SK-N-MC (cell line): ENCODE measurements around the gene SOCS2.

Source experiments
- DNase-seq: peaks from one replicate; pipeline ENCODE4 v3.0.0-alpha.2; 2011; ENCODE audit warnings: low read depth, low spot score
- H3K27ac ChIP-seq: fragments of 200-600 bp; sonication (generic); 2 replicates; pipeline ENCODE4 v1.5.1; 2016; ENCODE audit warnings: mixed run types
- H3K36me3 ChIP-seq: fragments of 200-600 bp; sonication (generic); 2 replicates; pipeline ENCODE4 v1.6.1; 2017; ENCODE audit warnings: antibody characterized with exemption, low read length, mixed read lengths; ENCODE audit not compliant: insufficient read depth
- H3K4me3 ChIP-seq: fragments of 200-600 bp; sonication (generic); 2 replicates; pipeline ENCODE4 v1.5.1; 2016
- H3K9ac ChIP-seq: fragments of 200-600 bp; sonication (generic); 2 replicates; pipeline ENCODE4 v1.8.0; 2017; ENCODE audit warnings: mixed run types, mixed read lengths; ENCODE audit not compliant: insufficient read length
- H3K9me3 ChIP-seq: fragments of 200-600 bp; sonication (generic); 2 replicates; pipeline ENCODE4 v1.6.1; 2017; ENCODE audit warnings: low read depth, mild to moderate bottlenecking, antibody characterized with exemption, low read length, moderate library complexity, mixed read lengths
- EZH2 ChIP-seq: fragments of 200-600 bp; sonication (generic); IDR thresholded peaks from one replicate; pipeline ENCODE4 v1.6.1; 2017; ENCODE audit warnings: antibody characterized with exemption
- FOXP2 ChIP-seq: optimal IDR thresholded peaks from 2 replicates; pipeline ENCODE3; 2011; ENCODE audit warnings: mild to moderate bottlenecking, moderate library complexity; ENCODE audit not compliant: insufficient read depth; ENCODE audit errors: extremely low read length, control extremely low read depth
- POLR2AphosphoS5 ChIP-seq: IDR thresholded peaks from 2 replicates; pipeline ENCODE4 v1.6.1; 2012; ENCODE audit warnings: mild to moderate bottlenecking, low read depth, low read length, borderline replicate concordance

Gene SOCS2

GRCh38 chr12:93563807-93564538 is 8.5 kb upstream of the SOCS2 start:
- Histone ChIP-seq H3K9me3 (no peaks in the 10 kb centered on the region), H3K9ac (no peak overlapping the region), H3K27ac (no peak overlapping the region), H3K36me3 (no peaks in the 10 kb centered on the region), H3K4me3 (no peak overlapping the region)
- no peak for DNase-seq
- TF ChIP-seq EZH2 (no peak), FOXP2 (no peak), POLR2AphosphoS5 (no peak)

GRCh38 chr12:93565760-93566159 is 6.7 kb upstream of the SOCS2 start:
- no peak for TF ChIP-seq EZH2
- TF ChIP-seq POLR2AphosphoS5: no peak
- no peak for TF ChIP-seq FOXP2
- H3K9me3 ChIP-seq: no peaks in the 10 kb centered on the region

GRCh38 chr12:93567174-93567573 is 5.3 kb upstream of the SOCS2 start:
- Histone ChIP-seq H3K9me3 (no peaks in the 10 kb centered on the region), H3K9ac (no peak overlapping the region), H3K4me3 (no peak overlapping the region), H3K36me3 (no peaks in the 10 kb centered on the region), H3K27ac (no peak overlapping the region)
- no peak for DNase-seq
- TF ChIP-seq EZH2: no peak
- TF ChIP-seq POLR2AphosphoS5: no peak
- no peak for TF ChIP-seq FOXP2

More at GRCh38 chr12:93565760-93566159, 6.7 kb upstream of the SOCS2 start:
- no peak for DNase-seq
- no peak overlapping the region for H3K27ac ChIP-seq
- H3K9ac ChIP-seq: no peak overlapping the region
- no peaks in the 10 kb centered on the region for H3K36me3 ChIP-seq
- H3K4me3 ChIP-seq: no peak overlapping the region

GRCh38 chr12:93568091-93568490 is 4.4 kb upstream of the SOCS2 start:
- Histone ChIP-seq H3K36me3 (no peaks in the 10 kb centered on the region), H3K9me3 (no peaks in the 10 kb centered on the region), H3K4me3 (no peak overlapping the region), H3K9ac (no peak overlapping the region), H3K27ac (no peak overlapping the region)
- DNase-seq: no peak
- no peak for TF ChIP-seq EZH2

GRCh38 chr12:93569301-93569655 is 3.2 kb upstream of the SOCS2 start:
- Histone ChIP-seq H3K27ac (no peak overlapping the region), H3K36me3 (no peaks in the 10 kb centered on the region), H3K4me3 (peak overlapping the region; percentile 75), H3K9ac (no peak overlapping the region), H3K9me3 (no peaks in the 10 kb centered on the region)
- TF ChIP-seq FOXP2 (no peak), EZH2 (no peak), POLR2AphosphoS5 (no peak)
- DNase-seq: no peak

GRCh38 chr12:93569656-93570551 is 2.6 kb upstream of the SOCS2 start:
- H3K9ac ChIP-seq: no peak overlapping the region
- H3K27ac ChIP-seq: no peak overlapping the region

GRCh38 chr12:93570552-93571364 is 1.7 kb upstream of the SOCS2 start:
- TF ChIP-seq FOXP2: peak; percentile 38
- TF ChIP-seq POLR2AphosphoS5: peak; percentile 39; the same call in 1 of the 2 replicates
- TF ChIP-seq EZH2: no peak
- H3K27ac ChIP-seq: no peak overlapping the region
- peak overlapping the region; percentile 75 for H3K4me3 ChIP-seq
- H3K9me3 ChIP-seq: no peaks in the 10 kb centered on the region
- H3K36me3 ChIP-seq: no peaks in the 10 kb centered on the region
- H3K9ac ChIP-seq: no peak overlapping the region
- no peak for DNase-seq

More at GRCh38 chr12:93569656-93570551, 2.6 kb upstream of the SOCS2 start:
- TF ChIP-seq EZH2: no peak
- no peak for TF ChIP-seq POLR2AphosphoS5
- no peak for TF ChIP-seq FOXP2
- no peaks in the 10 kb centered on the region for H3K9me3 ChIP-seq
- peak overlapping the region; percentile 75 for H3K4me3 ChIP-seq
- no peak for DNase-seq
- no peaks in the 10 kb centered on the region for H3K36me3 ChIP-seq
